NCI-H2171 treated with DMSO at 0.1 percent for 48 hours (cell line): ENCODE results near the gene MYLK.

Experiments used
- DNase-seq: peaks from one replicate; lab custom pipeline; 2025; lab: John Stamatoyannopoulos, UW

The MYLK gene

GRCh38 chr3:123877965-123878364, 6.2 kb downstream of the MYLK start:
- DNase-seq, result no peak

- DNase-seq, result no peak
Measured at GRCh38 chr3:123877466-123877865, 6.7 kb downstream of the MYLK start.

DNA sequence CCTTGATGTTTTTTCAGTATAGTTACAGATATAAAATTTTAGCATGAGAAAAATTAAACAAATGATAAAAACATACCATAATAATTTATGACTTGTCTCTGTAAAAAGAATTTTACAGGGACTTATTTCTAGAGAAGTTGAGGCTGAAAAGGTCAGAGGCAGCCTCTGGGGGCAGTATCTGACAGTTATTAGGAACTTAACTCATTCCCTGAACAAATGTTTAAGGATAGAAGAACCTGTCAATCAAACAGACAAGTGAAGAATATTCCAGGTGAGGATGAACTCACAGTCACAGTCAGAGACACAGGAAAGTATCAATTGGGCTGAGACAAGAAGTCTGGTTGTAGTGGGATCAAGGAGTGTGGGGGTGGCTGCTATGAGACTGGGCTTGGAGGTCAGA, 7.3 kb downstream of the MYLK start:
- DNase-seq, result peak; percentile 5

- no peak for DNase-seq
Measured at GRCh38 chr3:123872621-123873020, 11.5 kb downstream of the MYLK start.

- no peak for DNase-seq
Measured at GRCh38 chr3:123871946-123872345, 12.2 kb downstream of the MYLK start.

DNA sequence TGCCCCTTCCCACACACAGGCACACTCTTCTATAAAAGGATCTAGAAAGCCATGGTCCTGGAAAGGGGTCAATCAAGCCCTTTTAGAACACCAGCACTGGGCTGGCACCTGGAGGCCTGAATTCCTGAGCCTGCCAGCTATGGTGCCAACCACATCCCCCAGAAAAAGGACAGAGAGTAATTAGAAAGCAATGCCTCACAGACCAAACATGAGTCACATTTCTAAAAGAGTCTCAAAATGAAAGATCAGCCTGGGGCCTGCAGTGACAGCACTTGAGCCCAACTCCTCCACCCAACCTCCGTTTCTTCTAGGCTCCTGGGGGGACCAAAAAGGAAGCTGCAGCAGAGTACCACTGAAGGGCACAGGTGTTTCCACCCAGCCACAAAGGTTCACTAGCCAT, 14.1 kb downstream of the MYLK start:
- DNase-seq, result no peak

DNA sequence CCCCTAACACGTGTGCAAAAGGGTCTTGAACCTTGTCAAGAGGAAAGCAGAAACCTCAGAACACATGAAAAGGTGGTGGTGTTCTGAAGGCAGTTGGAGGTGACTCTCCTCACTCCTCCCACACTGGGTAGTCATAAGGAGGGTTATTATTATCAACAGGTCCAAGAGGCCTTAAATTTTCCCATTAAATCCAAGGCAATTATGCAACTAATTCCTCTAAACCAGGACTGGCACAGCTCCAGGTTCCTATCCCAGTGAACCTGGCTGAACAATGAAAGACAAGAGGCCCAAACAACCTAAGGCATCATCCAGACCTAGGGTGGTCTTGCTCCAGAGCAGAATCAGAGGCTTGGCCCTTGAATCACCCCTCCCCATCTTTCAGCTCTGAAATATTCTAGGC, 15.0 kb downstream of the MYLK start:
- no peak for DNase-seq

- no peak for DNase-seq
Measured at GRCh38 chr3:123864706-123865105, 19.4 kb downstream of the MYLK start.

DNA sequence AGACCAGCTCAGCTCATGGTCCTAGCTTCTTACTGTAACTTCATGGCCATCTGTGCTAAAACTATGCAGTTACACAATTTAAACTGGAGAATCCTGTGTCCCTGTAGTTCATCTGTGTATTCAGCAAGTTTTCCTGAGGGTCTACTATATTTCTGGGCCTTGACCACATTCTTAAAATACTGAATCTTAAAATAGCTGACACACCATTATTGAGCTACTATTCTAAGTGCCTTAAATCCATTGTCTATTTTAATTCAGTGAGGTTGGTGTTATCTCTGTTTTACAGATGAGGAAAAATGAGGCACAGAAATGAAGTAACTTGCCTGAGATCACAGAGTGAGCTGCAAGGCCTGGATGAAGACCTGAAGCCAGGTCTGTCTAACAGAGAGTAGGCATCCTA, 22.0 kb downstream of the MYLK start:
- DNase-seq, result no peak

DNA sequence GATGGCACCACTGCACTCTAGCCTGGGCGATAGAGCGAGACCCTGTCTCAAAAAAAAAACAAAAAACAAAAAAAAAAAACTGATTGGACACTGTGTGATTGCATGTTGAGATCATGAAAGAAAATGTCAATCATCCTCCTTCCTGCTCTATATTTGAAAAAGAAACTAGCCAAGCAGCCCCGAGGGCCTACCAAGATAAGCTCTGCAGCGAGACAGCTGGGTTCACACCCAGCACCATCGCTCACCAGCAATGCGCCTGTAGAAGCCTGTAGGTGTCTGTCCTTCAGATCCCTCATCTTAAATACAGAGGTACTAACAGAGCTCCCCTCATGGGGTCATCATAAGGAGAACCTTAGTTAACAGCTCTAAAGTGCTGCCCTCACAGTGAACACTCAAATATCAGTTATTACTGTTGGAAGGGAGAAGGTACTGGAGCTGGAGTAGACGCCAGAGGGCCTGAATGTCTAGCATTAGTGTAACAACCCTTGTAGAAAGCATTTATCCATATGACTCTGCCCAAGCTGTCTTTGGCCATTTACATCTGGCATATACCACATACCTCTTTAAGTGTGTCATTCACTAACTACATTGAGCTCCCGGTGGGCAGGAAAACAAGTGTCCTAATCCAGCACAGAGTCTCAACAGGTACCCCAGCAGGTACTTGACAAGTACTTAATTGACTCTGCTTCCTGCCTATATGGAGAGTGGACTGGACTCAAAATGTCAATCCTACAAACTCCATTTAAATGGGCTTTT, 22.9 kb downstream of the MYLK start:
- DNase-seq, result no peak

DNA sequence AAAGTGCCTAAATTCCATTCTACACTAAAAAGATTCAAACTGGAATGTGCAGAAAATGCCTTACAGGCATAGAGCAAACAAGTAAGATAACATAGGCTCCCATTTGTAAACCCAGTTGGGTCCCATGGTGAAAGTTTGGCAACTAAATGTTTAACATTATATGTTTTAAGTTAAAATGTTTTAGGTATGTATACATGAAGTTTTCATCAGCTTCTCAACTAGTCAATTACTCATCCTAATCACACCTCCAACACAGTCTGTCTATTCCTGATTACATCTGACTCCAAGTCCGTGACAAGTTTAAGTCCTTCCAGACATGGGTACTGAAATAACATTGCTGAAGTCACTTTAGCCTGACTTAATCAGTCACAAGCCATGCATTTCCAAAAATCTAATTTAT, 25.0 kb downstream of the MYLK start:
- DNase-seq, result no peak

DNA sequence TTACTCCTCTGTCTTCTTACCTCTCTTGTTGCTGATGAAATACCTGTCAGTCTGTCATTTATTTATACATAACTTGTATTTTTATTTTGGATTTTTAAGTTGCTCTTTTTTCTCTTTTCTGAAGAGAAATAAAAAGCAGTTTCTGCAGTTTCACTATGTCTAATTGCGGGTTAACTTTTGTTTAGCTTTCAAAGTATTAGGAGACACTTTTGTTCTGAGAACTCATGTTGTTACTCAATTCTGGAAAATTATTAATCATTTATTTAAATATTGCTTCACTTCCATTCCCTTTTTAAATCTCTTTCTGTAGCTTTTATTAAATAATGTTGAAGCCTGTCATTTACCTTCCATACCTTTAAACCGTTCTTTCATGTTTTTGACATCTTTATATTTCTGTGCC, 29.2 kb downstream of the MYLK start:
- no peak for DNase-seq

GRCh38 chr3:123853686-123854372, 30.3 kb downstream of the MYLK start:
- DNase-seq, result no peak

DNA sequence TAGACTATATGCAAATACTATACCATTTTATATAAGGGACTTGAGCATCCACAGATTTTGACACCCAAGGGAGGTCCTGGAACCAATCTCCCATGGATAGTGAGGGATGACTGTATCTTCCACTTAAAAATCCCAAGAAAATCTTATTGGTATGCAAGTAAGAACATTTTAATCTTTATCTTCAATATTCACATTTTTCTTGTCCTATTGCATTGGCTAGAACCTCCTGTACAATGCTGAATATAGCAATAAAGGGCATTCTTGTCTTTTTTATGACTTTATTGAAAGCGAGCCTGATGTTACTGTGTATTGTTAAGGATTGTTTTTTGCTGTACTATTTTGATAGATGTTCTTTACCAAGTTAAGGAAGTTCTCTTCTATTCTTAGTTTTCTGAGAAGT, 36.9 kb downstream of the MYLK start:
- no peak for DNase-seq

GRCh38 chr3:123843668-123844067, 40.5 kb downstream of the MYLK start:
- no peak for DNase-seq

DNA sequence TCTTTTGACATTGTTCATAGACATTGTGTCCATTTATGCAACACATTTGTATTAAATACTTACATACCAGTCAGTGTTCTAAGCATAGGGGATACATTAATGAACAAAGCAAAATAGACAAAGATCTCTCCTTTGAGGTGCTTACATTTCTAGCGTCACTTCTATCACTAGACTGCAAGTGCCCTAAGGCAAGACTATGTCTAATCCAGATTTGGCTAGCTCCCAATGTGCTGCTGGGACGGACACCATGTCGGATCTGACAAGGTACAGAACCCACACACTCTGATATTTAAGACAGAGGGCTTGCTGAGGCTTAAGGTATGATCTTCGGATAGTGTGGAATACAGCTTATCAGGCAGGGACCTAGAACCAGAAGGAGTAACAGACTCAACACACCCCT, 41.4 kb downstream of the MYLK start:
- no peak for DNase-seq

DNA sequence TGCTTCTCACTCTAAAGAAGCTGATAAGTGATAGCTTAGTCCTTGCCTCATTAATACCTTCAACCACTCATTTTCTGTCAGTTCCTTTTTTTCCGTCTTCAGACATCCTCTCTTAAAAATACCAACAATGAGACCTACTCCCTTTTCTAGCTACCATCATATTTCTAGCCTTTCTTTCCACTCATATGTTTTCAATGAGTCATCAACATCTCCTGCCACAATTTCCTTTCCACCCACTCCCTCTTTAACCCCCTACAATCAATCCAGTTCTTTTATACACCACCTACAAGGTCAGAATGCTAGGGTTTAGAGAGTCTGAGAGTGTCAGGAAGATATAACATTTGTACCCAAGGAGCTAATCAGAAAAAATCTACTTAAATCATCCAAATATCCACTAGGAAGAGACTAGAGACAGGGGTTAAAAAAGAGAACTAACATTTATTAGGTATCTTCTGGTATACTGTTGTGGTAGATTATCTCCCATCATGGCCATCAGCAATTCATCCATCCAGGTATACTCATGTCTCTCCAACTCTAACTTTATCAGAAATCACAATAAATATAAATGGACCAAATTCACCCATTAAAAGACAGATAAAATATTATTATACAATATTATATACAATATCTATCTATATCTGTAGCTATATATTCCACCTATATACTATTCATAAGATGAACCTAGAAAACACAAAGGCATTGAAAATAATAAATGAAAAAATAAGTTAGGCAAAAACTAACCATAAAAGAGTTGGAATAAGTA, 42.5 kb downstream of the MYLK start:
- no peak for DNase-seq

DNA sequence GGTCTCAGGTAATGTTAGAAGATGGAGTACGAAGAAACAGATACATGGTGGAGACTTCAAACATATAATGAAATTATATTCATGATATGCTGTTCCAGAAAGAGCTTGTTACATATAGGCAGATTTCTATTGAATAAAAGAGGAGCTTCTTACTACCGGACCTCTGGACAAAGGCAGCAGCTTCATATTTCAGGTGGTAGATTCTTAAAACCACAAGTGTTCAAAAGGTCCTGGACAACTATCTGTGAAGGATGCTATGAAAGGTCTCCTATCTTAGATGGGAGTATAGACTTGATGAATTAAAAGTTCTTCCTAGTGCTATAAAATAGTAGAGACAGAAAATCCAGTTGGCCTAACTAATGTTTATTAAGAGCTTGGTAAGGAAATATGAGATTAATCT, 43.2 kb downstream of the MYLK start:
- no peak for DNase-seq

DNA sequence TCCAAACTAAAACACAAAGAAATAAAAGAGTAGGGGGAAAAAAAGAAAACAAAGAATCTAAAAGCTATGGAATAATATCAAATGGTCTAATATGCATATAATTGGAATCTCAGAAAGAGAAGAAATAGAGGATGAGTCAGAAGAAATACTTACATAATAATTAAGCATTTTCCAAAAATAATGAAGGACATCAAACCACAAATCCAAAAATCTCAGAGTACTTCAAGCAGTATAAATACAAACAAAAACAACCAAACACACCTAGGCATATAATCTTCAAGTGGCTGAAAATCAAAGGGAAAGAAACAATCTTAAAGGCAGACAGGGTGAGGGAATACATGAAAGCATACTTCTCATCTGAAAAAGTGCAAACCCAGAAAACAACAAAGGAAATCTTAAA, 46.3 kb downstream of the MYLK start:
- no peak for DNase-seq

GRCh38 chr3:123834631-123835030, 49.5 kb downstream of the MYLK start:
- DNase-seq, result no peak

GRCh38 chr3:123833398-123833785, 50.7 kb downstream of the MYLK start:
- no peak for DNase-seq

GRCh38 chr3:123832692-123833397, 51.3 kb downstream of the MYLK start:
- DNase-seq, result no peak

DNA sequence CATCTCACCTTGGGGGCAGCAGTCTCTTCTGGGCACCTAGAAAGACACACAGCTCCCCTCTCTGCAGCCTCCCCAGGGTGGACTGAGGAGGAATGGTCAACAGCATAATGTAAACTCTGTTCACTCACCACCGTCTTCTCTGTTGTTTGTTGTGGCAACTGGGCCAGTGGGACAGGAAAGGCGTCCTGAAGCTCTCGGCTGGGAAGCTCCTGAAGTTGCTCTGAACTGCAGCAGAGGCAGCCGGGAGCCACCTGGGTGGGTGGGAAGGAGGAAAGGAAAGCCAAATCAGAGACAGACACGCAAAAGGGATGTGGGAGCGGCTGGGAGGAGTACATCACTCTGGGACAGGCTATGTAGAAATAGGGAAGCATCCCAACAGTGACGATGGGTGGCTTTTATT, 52.7 kb downstream of the MYLK start:
- no peak for DNase-seq
